ENCODE results near the gene GIPC3.

The GIPC3 gene

DNA sequence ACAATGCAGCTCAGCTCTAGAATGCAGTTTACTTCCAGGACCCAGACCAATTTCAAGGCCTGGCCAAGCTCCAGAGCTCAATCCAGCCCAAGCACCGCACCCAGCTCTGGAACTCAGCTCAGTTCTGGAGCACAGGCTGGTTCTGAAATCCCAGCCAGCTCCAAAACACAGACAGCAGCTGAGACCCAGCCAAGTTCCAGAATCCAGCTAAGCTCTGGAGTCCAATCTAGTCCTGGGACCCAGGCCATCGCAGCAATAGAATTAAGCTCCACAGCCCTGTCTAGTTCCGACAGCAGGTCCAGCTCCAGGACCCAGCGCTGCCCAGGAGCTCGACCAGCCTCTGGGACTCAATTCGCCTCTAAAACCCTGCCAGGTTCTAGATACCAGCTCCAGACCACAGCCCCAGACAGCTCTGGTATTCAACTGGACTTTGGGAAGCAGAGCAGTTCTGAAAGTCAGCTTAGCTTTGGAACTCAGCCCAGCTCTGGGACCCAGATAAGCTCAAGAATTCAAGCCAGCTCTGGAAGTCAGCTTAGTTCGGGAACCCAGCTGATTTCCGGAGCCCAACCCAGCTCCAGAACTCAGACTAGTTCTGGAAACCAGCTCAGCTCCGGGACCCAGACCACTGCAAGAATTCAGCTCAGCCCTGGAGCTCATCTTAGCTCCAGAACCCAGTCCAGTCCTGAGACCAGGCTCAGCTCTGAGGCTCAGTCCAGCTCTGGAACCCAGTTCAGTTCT is 6.8 kb downstream of the GIPC3 start:
- no peak overlapping the region for H3K27ac ChIP-seq
- TF ChIP-seq, protein P1, sequence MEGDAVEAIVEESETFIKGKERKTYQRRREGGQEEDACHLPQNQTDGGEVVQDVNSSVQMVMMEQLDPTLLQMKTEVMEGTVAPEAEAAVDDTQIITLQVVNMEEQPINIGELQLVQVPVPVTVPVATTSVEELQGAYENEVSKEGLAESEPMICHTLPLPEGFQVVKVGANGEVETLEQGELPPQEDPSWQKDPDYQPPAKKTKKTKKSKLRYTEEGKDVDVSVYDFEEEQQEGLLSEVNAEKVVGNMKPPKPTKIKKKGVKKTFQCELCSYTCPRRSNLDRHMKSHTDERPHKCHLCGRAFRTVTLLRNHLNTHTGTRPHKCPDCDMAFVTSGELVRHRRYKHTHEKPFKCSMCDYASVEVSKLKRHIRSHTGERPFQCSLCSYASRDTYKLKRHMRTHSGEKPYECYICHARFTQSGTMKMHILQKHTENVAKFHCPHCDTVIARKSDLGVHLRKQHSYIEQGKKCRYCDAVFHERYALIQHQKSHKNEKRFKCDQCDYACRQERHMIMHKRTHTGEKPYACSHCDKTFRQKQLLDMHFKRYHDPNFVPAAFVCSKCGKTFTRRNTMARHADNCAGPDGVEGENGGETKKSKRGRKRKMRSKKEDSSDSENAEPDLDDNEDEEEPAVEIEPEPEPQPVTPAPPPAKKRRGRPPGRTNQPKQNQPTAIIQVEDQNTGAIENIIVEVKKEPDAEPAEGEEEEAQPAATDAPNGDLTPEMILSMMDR (conservative IDR thresholded peaks at IDR 0.05): no peak

DNA sequence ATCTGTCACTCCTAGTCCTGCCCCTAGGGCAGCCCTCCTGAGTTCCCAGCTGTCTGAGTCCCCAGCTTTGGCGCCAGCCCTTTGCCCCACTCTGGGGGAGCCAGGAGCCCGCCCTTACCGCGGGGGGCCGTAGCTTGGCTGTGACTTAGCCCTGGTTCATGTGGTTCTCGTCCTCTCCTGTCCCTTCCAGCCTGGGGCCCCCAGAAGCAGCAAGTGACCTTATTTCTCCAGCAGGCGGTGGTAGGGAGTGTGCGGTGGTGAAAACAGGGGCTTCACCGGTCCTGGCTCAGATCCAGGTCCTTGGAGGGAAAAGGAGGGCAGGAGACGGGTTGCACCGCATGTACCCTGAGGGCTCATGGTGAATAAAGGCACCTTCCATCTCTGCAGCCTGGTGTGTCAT is 7.9 kb downstream of the GIPC3 start:
- H3K27ac ChIP-seq: no peak overlapping the region
- TF ChIP-seq, protein P1 (conservative IDR thresholded peaks at IDR 0.05): no peak

DNA sequence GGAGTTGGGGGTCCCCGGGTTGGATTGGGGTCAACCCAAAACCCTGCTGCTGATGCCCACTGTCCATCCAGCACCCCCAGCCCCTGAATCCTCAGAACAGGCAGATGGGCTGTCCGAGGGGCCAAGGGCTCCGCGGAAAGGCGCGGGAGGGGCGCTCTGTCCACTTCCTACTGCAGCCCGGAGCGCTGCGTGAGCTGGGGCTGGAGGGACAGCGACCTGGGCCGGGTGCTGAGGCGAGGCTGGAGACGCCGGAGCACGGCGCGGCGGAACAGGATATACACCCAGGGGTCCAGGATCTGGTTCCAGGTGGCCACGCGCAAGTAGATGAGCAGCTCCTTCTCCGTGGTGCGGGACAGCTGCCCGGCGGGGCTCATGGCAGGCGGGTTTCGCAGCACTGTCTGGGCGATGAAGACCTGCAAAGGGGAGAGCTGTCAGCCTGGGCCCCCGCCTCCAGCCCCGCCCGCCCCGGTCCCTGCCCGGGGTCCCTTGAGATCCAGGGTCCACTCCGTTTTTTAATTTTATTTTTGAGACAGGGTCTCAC is 10.3 kb downstream of the GIPC3 start:
- H3K27ac ChIP-seq: no peak overlapping the region
- TF ChIP-seq, protein P1 (conservative IDR thresholded peaks at IDR 0.05): no peak

DNA sequence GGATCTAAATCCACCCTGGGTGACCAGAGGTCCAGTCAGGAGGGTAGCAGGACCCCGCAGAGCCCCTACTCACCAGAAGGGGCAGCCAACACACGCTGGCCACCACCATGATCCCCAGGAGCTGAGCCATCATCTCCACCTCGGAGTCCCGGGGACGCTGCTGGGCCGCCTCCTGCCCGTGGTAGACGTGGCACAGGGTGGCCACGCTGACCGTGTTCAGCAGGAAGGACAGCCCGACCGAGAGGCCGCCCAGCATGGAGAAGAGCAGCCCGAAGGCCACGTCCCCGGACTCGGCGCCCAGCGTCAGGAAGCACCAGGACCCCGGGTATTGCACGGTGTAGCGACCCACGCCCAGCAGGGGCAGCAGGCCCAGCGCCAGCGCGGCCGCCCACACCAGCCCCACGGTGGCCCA is 14.5 kb downstream of the GIPC3 start:
- TF ChIP-seq, protein P1 (conservative IDR thresholded peaks at IDR 0.05): no peak

DNA sequence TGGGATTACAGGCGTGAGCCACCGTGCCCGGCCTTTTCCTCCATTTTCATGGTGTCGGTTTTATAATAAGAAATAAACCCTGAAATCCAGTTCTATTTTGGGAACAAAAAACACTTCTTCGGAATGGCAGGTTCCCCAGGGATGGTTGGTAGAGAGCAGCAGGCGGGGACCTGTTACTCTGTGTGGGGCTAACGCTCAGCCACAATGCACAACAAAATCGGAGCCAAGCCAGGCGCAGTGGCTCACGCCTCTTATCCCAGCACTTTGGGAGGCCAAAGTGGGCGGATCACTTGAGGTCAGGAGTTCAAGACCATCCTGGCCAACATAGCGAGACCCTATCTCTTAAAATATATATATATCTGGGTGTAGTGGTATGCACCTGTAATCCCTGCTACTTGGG is 15.7 kb downstream of the GIPC3 start:
- no peak overlapping the region for H3K27ac ChIP-seq
- TF ChIP-seq, protein P1 (conservative IDR thresholded peaks at IDR 0.05): no peak

More for the DNA sequence above, 14.5 kb downstream of the GIPC3 start:
- no peak overlapping the region for H3K27ac ChIP-seq

DNA sequence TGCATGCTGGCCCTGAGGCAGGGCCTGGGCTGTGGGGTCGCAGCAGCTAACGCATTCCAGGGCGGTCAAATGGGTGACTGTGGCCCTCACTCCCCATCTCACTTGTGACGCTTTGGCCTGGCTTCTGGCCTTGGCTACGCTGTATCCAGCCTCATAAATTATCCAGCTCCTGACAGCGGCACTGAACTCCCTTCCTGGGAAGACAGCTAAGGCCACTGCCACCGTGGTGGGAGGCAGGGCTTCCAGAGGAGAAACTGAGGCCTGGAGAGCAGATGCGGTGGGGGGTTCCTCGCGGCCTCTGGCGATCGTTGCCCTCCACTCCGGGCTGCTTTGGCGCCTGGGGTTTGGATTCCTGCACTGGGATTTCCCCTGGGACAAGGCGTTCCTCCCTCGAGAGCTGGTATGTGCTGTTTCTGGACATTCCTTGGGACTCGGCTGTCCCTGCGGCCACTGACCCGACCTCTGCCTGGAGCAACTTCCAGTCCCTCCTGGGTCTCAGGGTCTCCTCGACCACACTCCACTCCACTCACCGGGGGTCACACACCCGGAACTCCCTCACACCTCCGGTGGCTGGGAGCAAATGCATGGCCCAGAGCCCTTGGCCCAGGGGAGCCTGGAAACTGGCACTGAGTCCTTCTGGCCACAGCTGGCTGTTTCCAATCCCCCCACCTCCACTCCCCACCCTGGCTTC is 18.0 kb downstream of the GIPC3 start:
- TF ChIP-seq, protein P1 (conservative IDR thresholded peaks at IDR 0.05): no peak
- H3K27ac ChIP-seq: no peak overlapping the region

DNA sequence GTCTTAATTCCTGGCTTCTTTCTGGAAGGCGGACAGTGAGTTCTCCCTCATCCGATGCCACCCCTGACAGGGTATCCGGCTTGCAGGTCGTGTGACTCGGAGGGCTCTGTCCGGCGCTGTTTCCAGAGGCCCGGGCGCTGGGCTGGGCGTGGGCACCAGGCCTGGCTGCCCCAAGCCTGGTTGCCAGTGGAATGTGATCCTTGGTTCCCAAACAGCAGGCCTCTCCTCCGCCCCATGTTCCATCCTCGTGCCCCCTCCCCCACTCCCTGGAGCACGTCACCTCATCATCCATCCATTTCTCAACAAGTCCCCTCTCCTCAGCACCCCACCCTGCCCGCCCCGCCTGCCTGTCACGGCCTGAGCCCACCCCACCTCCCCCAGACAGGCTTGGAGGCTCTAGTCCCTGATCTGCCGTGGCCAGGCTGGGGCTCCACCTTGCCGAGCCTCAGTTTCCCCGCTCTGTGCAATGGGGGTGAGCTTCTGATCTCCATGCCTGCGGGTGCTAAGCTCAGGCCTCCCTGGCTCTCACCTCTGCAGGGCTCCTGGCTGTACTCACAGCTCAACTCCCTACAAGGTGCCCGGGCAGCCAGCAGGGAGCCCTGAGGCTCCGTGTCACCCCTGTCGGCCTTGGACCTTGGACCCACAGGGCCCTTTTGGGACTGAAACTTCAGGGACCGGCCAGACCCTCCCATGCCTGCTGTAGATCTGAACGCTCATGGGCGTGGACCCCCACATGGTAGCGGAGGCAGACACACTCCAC is 19.1 kb downstream of the GIPC3 start:
- TF ChIP-seq, protein P1 (conservative IDR thresholded peaks at IDR 0.05): no peak
- H3K27ac ChIP-seq: no peak overlapping the region
